Measurements from ENCODE around the gene CTBP2.
"Not testable (repeated sequence)": the region's sequence is repeated elsewhere in the genome, so short reads cannot be mapped to it uniquely, and the experiment has no call there.

Gene CTBP2

GRCh38 chr10:125158601-125159485, 1.5 kb downstream of the CTBP2 start:
- no peak for DNase-seq (ENCODE audit: low read depth in 3 of 3)

GRCh38 chr10:125158275-125158600, 2.1 kb downstream of the CTBP2 start:
- no peak for DNase-seq (ENCODE audit: low read depth in 3 of 3)

GRCh38 chr10:125157505-125157904, 2.9 kb downstream of the CTBP2 start:
- no peak for DNase-seq (ENCODE audit: low read depth in 3 of 3)

- DNase-seq (ENCODE audit: low read depth in 3 of 3) = no peak
Measured at GRCh38 chr10:125156739-125157480, 3.5 kb downstream of the CTBP2 start.

- DNase-seq (ENCODE audit: low read depth in 3 of 3) = no peak
Measured at GRCh38 chr10:125156196-125156595, 4.2 kb downstream of the CTBP2 start.

GRCh38 chr10:125155101-125155500, 5.3 kb downstream of the CTBP2 start:
- no peak for DNase-seq (ENCODE audit: low read depth in 3 of 3)

GRCh38 chr10:125154529-125154928, 5.8 kb downstream of the CTBP2 start:
- no peak for DNase-seq (ENCODE audit: low read depth in 3 of 3)

- no peak for DNase-seq (ENCODE audit: low read depth in 3 of 3)
Measured at GRCh38 chr10:125153703-125154490, 6.5 kb downstream of the CTBP2 start.

- DNase-seq (ENCODE audit: low read depth in 3 of 3) = no peak
Measured at GRCh38 chr10:125152450-125153368, 7.7 kb downstream of the CTBP2 start.

GRCh38 chr10:125151553-125152449, 8.6 kb downstream of the CTBP2 start:
- DNase-seq (ENCODE audit: low read depth in 3 of 3) = no peak

- DNase-seq (ENCODE audit: low read depth in 3 of 3) = no peak
Measured at GRCh38 chr10:125151170-125151552, 9.2 kb downstream of the CTBP2 start.

- DNase-seq (ENCODE audit: low read depth in 3 of 3) = not testable (repeated sequence)
Measured at GRCh38 chr10:125150376-125151083, 9.8 kb downstream of the CTBP2 start.

- DNase-seq (ENCODE audit: low read depth in 3 of 3) = no peak
Measured at GRCh38 chr10:125149680-125150047, 10.7 kb downstream of the CTBP2 start.

GRCh38 chr10:125149036-125149679, 11.2 kb downstream of the CTBP2 start:
- DNase-seq (ENCODE audit: low read depth in 3 of 3) = no peak

GRCh38 chr10:125148528-125148927, 11.8 kb downstream of the CTBP2 start:
- no peak for DNase-seq (ENCODE audit: low read depth in 3 of 3)

- no peak for DNase-seq (ENCODE audit: low read depth in 3 of 3)
Measured at GRCh38 chr10:125147971-125148439, 12.4 kb downstream of the CTBP2 start.

- DNase-seq (ENCODE audit: low read depth in 3 of 3) = no peak
Measured at GRCh38 chr10:125146791-125147579, 13.4 kb downstream of the CTBP2 start.

- no peak for DNase-seq (ENCODE audit: low read depth in 3 of 3)
Measured at GRCh38 chr10:125145636-125146035, 14.7 kb downstream of the CTBP2 start.
